GM12891 (cell line): ENCODE measurements around the gene ST3GAL4.

Experiments used
- POLR2A ChIP-seq: IDR thresholded peaks from 2 replicates; pipeline ENCODE4 v1.6.1; 2011; ENCODE audit warnings: low read depth, low read length, control low read depth
- TAF1 ChIP-seq: IDR thresholded peaks from 2 replicates; pipeline ENCODE4 v1.6.1; 2011; ENCODE audit warnings: low read depth, low read length, control low read depth

DNA sequence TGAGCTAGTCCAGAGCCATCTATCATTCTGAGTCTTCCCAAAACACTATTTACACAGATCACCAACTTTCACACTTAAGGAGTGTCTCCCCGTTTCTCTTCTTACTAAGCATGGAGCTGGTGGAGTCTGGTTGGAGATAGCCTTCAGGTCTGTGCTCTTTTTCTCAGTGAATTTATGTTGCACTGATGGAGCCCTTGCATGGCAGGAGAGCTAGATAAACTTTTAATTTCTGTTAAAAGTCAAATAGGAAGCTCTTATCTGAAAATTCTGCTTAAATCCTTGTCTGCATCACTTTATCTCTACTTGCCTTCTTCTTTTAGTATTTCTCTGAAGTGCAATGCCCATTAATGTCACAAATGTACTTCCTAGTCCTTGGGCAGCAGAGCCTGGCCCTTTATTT lies 63.4 kb downstream of the ST3GAL4 start:
- no peak for TF ChIP-seq TAF1
- TF ChIP-seq POLR2A, result no peak
